Osteoblast (primary cell): Measurements from ENCODE around the gene ITGA2B. TPM values are rescaled to one million over a fixed set of nuclear protein-coding genes. Genes with fewer than 3 reads are reported as not detected.

ENCODE experiments used
- DNase-seq: peaks from one replicate; pipeline ENCODE4 v3.0.0; 2011; ENCODE audit warnings: low spot score, mixed read lengths; ENCODE audit not compliant: insufficient read length; ENCODE audit errors: missing footprints
- H2AFZ ChIP-seq: 2 replicates; pipeline ENCODE4 v1.6.0; 2011; ENCODE audit warnings: mild to moderate bottlenecking, low read length
- H3K27ac ChIP-seq: 2 replicates; pipeline ENCODE4 v1.5.1; 2011; ENCODE audit warnings: mild to moderate bottlenecking, low read depth, low read length, moderate library complexity
- H3K27me3 ChIP-seq: 2 replicates; pipeline ENCODE4 v1.6.0; 2012; ENCODE audit warnings: mild to moderate bottlenecking, control low read depth, inconsistent platforms, low read length, moderate library complexity; ENCODE audit not compliant: insufficient read depth
- H3K36me3 ChIP-seq: 2 replicates; pipeline ENCODE4 v1.5.1; 2011; ENCODE audit warnings: mild to moderate bottlenecking, low read length, control low read depth, moderate library complexity; ENCODE audit not compliant: insufficient read depth
- H3K4me1 ChIP-seq: 2 replicates; pipeline ENCODE4 v1.5.1; 2011; ENCODE audit warnings: mild to moderate bottlenecking, low read length, control low read depth, moderate library complexity; ENCODE audit not compliant: insufficient read depth
- H3K4me2 ChIP-seq: 2 replicates; pipeline ENCODE4 v1.6.0; 2011; ENCODE audit warnings: mild to moderate bottlenecking, low read length; ENCODE audit not compliant: insufficient read depth
- H3K4me3 ChIP-seq: fragments of 200-600 bp; sonication (generic); 3 replicates; pipeline ENCODE4 v1.5.1; 2012; ENCODE audit warnings: mild to moderate bottlenecking, low read length, inconsistent platforms; ENCODE audit not compliant: insufficient read depth
- H3K79me2 ChIP-seq: 2 replicates; pipeline ENCODE4 v1.6.0; 2012; ENCODE audit warnings: mild to moderate bottlenecking, low read length, control low read depth, inconsistent platforms; ENCODE audit not compliant: insufficient read depth
- H3K9me3 ChIP-seq: 2 replicates; pipeline ENCODE4 v1.5.1; 2011; ENCODE audit warnings: low read depth, low read length, control low read depth
- H4K20me1 ChIP-seq: 2 replicates; pipeline ENCODE4 v1.6.0; 2012; ENCODE audit warnings: mild to moderate bottlenecking, low read length, control low read depth; ENCODE audit not compliant: insufficient read depth
- total RNA-seq: library from RNA; depleted of rRNA; stranded (reverse); fragments of >200 nt; gene quantifications from 2 replicates; pipeline ENCODE4 v1.2.3, GENCODE V29; 2012
- TF ChIP-seq, protein P1 (sequence below): IDR thresholded peaks from 2 replicates; pipeline ENCODE4 v1.5.1; 2011; ENCODE audit warnings: mild to moderate bottlenecking, low read depth, low read length, moderate library complexity; ENCODE audit errors: extremely low read depth

The ITGA2B gene
- total RNA-seq, 1 donor, result not detected

DNA sequence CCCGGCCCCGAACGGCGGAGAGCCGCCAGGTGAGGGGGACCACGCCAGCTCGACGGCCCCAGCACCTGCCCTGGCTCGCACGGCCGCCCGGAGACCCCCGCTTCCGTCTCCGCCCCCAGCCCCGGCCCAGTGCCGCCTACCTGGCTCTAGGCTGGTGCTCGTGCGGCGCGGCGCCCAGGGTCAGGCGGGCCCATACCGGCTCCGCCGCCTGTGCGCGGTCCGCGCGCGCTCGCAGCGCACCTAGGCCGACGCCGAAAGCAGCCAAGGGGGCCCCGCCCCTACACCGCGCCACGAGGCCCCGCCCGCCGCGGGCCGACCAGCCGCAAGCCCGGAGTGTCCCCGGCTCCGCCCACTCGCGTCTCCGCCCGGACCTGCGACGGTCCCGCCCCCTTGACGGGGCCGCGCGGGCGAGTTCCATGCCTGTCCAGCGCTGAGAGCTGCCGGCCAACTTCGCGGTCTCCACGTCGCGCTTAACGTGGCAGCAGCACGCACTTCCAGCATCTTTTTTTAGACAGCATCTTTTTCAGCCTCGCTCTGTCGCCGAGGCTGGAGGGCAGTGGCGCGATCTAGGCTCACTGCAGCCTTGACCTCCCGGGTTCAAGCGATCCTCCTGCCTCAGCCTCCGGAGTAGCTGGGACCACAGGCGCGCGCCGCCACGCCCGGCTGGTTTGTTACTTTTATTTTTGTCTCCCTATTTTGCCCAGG, 64.7 kb downstream of the ITGA2B start, which contains the start of gene SLC25A39:
Gene SLC25A39 (minus strand): TSS at position 253 of the 705 bp plus-strand sequence. CDS start 1,261 bp downstream, outside the sequence.
- no peaks in the 10 kb centered on the region for H3K27me3 ChIP-seq
- H3K4me2 ChIP-seq, result peak within 1 kb of the TSS; percentile 94
- DNase-seq, result peak; percentile 99
- H3K36me3 ChIP-seq, result peaks cover 15% of the 10 kb centered on the region
- TF ChIP-seq, protein P1, sequence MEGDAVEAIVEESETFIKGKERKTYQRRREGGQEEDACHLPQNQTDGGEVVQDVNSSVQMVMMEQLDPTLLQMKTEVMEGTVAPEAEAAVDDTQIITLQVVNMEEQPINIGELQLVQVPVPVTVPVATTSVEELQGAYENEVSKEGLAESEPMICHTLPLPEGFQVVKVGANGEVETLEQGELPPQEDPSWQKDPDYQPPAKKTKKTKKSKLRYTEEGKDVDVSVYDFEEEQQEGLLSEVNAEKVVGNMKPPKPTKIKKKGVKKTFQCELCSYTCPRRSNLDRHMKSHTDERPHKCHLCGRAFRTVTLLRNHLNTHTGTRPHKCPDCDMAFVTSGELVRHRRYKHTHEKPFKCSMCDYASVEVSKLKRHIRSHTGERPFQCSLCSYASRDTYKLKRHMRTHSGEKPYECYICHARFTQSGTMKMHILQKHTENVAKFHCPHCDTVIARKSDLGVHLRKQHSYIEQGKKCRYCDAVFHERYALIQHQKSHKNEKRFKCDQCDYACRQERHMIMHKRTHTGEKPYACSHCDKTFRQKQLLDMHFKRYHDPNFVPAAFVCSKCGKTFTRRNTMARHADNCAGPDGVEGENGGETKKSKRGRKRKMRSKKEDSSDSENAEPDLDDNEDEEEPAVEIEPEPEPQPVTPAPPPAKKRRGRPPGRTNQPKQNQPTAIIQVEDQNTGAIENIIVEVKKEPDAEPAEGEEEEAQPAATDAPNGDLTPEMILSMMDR, result no peak
- peaks cover 15% of the 10 kb centered on the region for H3K79me2 ChIP-seq
- H3K4me3 ChIP-seq, result peak within 1 kb of the TSS; percentile 88
- H3K4me1 ChIP-seq, result peaks cover 13% of the 10 kb centered on the region
- peak within 1 kb of the TSS; percentile 75 for H3K27ac ChIP-seq
- peaks cover 19% of the 10 kb centered on the region for H4K20me1 ChIP-seq
- peak within 1 kb of the TSS; percentile 88 for H2AFZ ChIP-seq
- no peaks in the 10 kb centered on the region for H3K9me3 ChIP-seq

DNA sequence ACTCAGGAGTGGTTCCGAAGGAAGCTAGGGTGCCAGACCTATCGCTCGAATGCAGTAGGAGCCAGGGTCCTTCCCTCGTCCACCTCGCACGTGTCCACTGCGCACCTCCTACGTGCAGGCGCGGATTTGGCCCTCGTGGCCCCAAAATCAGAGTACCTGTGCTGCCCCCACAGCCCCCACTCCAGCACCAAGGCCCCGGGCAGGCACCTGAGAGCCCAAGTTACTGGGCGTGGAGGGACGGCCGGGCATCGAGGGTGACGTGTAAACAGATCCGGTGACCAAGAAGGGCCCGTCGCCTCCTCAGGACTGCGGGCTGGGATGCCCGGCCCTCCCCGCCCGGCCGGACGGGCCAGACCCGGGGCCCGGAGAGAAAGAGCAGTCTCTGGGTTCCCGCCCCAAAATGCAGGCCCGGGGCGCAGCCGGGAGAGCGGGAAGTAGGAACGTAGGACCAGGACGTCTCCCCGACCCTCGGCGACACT, 65.3 kb downstream of the ITGA2B start:
- H4K20me1 ChIP-seq, result peaks cover 19% of the 10 kb centered on the region
- H3K9me3 ChIP-seq, result no peaks in the 10 kb centered on the region
- TF ChIP-seq, protein P1, result no peak
- H3K36me3 ChIP-seq, result peaks cover 15% of the 10 kb centered on the region
- H3K4me1 ChIP-seq, result peaks cover 13% of the 10 kb centered on the region
- H3K4me3 ChIP-seq, result peak overlapping the region; percentile 88
- H3K4me2 ChIP-seq, result peak overlapping the region; percentile 94
- H2AFZ ChIP-seq, result peak overlapping the region; percentile 47
- H3K27me3 ChIP-seq, result no peaks in the 10 kb centered on the region
- peaks cover 15% of the 10 kb centered on the region for H3K79me2 ChIP-seq
- DNase-seq, result peak; percentile 89
- peak overlapping the region; percentile 63 for H3K27ac ChIP-seq

DNA sequence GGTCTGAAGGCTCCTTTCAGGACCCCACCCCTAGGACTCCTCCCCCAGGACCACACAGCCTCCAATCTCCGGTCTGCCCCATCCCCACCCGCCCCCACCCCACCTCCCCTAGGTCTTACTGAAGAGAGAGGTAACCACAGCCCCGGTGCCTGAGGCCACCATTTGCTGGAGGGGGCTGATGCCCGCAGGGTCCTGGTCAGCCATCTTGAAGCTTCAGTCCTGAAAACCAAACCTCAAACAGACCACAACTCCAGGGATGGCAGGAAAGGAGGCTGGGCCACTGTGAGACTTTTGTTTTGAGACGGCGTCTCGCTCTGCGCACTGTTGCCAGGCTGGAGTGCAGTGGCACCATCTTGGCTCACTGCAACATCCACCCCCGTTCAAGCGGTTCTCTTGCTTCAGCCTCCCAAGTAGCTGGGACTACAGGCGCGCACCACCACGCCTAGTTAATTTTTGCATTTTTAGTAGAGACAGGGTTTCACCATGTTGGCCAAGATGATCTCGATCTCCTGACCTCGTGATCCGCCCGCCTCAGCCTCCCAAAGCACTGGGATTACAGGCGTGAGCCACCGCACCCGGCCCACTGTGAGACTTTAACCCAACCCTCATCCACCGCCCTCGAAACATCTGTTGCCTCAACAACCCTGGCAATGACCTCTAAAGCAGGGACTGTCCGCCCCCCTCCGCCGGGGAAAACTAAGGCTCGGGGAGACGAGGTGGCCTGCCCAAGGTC, 65.9 kb downstream of the ITGA2B start:
- peak overlapping the region; percentile 63 for H3K27ac ChIP-seq
- H3K4me2 ChIP-seq, result peak overlapping the region; percentile 94
- H3K27me3 ChIP-seq, result no peaks in the 10 kb centered on the region
- H2AFZ ChIP-seq, result no peak overlapping the region
- peaks cover 15% of the 10 kb centered on the region for H3K79me2 ChIP-seq
- TF ChIP-seq, protein P1, result no peak
- no peaks in the 10 kb centered on the region for H3K9me3 ChIP-seq
- H3K4me1 ChIP-seq, result peaks cover 8% of the 10 kb centered on the region
- peak; percentile 85 for DNase-seq
- H4K20me1 ChIP-seq, result peaks cover 19% of the 10 kb centered on the region
- H3K36me3 ChIP-seq, result peaks cover 15% of the 10 kb centered on the region
- peak overlapping the region; percentile 88 for H3K4me3 ChIP-seq
